Fibroblast of lung (primary cell): ENCODE data around the gene DLG2.

Source experiments
- EZH2 ChIP-seq: IDR thresholded peaks from 2 replicates; pipeline ENCODE4 v1.5.1; 2012; ENCODE audit warnings: low read length, control low read depth, mild to moderate bottlenecking; ENCODE audit errors: missing control alignments
- TF ChIP-seq, protein P1 (sequence below), 2 donors: IDR thresholded peaks in 1 of 2; conservative IDR thresholded peaks in 1 of 2; 1 replicate in 1 of 2; 2 replicates in 1 of 2; pipeline ENCODE4 v1.5.1; 2011 to 2012; ENCODE audit warnings: low read length in 2 of 2, control low read depth in 1 of 2, inconsistent platforms in 1 of 2, low read depth in 1 of 2, mild to moderate bottlenecking in 1 of 2

DNA sequence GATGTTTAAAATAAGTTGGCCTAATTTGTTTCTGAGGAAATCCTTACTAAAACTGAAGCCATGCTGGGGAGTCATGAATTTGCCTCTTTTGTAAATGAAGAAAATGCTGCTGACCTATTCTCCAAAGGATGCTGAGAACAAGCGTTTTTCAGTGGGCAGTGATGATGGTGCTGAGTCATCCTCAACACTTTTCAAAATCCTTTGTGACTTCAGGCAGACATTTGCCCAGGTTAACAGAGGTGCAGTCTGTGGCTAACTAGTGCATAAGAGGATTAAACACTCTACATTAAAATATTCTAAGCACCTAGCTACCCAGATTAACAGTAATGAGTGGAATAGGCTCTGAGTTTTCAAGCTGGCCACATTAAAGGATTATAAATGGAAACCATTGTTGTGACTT, 509.0 kb downstream of the DLG2 start:
- TF ChIP-seq, protein P1, sequence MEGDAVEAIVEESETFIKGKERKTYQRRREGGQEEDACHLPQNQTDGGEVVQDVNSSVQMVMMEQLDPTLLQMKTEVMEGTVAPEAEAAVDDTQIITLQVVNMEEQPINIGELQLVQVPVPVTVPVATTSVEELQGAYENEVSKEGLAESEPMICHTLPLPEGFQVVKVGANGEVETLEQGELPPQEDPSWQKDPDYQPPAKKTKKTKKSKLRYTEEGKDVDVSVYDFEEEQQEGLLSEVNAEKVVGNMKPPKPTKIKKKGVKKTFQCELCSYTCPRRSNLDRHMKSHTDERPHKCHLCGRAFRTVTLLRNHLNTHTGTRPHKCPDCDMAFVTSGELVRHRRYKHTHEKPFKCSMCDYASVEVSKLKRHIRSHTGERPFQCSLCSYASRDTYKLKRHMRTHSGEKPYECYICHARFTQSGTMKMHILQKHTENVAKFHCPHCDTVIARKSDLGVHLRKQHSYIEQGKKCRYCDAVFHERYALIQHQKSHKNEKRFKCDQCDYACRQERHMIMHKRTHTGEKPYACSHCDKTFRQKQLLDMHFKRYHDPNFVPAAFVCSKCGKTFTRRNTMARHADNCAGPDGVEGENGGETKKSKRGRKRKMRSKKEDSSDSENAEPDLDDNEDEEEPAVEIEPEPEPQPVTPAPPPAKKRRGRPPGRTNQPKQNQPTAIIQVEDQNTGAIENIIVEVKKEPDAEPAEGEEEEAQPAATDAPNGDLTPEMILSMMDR (conservative IDR thresholded peaks at IDR 0.05 in 1 of 2, IDR thresholded peaks at IDR 0.05 in 1 of 2; ENCODE audit: low read depth in 1 of 2, low read length in 2 of 2) = no peak
- no peak for TF ChIP-seq EZH2
